Adrenal gland (tissue), 12 donors: Measurements from ENCODE around the gene MRGPRF. TPM values are rescaled to one million over a fixed set of nuclear protein-coding genes. Genes with fewer than 3 reads are reported as not detected.
"Not testable (repeated sequence)": the region's sequence is repeated elsewhere in the genome, so short reads cannot be mapped to it uniquely, and the experiment has no call there.

Experiments used
- DNase-seq, 7 donors: peaks; one replicate each; pipeline ENCODE4 v3.0.0-alpha.2; 2019 to 2020
- H3K27ac ChIP-seq, 5 donors: fragments of 200-600 bp; sonication (generic) in 4 of 5; 1 replicate in 3 of 5; 2 replicates in 2 of 5; pipeline versions ENCODE4 v1.5.1 to v1.8.0; 2016 to 2020; ENCODE audit warnings: mild to moderate bottlenecking in 1 of 5
- H3K27me3 ChIP-seq: fragments of 200-600 bp; 2 replicates; pipeline ENCODE4 v1.8.0; 2021
- H3K36me3 ChIP-seq, 2 donors: fragments of 200-600 bp; replicated peaks in 1 of 2; 1 replicate in 1 of 2; 2 replicates in 1 of 2; pipeline versions ENCODE4 v1.5.1 to v1.8.0; 2018 to 2022
- H3K4me1 ChIP-seq, 2 donors: fragments of 200-600 bp; replicated peaks in 1 of 2; 1 replicate in 1 of 2; 2 replicates in 1 of 2; pipeline versions ENCODE4 v1.5.1 to v1.8.0; 2018 to 2021
- H3K4me3 ChIP-seq, 4 donors: fragments of 200-600 bp; sonication (generic) in 3 of 4; one replicate each; pipeline ENCODE4 v1.5.1; 2016 to 2018
- H3K9me3 ChIP-seq, 3 donors: fragments of 200-600 bp; sonication (generic) in 1 of 3; replicated peaks in 1 of 3; 1 replicate in 2 of 3; 2 replicates in 1 of 3; pipeline versions ENCODE4 v1.5.1 to v1.8.0; 2016 to 2021
- POLR2A ChIP-seq, 2 donors: fragments of 450-650 bp; IDR thresholded peaks; one replicate each; pipeline ENCODE4 v1.6.1; 2017; ENCODE audit warnings: antibody characterized with exemption in 2 of 2, mild to moderate bottlenecking in 2 of 2, moderate library complexity in 1 of 2
- WGBS, 4 donors: extraction: QIAGEN DNeasy Blood & Tissue Kit in 2 of 4; methylation state at CpG; one replicate each; pipeline versions ENCODE4 v1.1.5 to v1.1.7; 2013 to 2017; 5-methylcytosine and 5-hydroxymethylcytosine counted together
- intact Hi-C, 2 donors: fragments of 100-400 bp; cut with DNase I; formaldehyde crosslinking; loops; one replicate each; pipeline versions ENCODE4 v1.14.1 to v1.15.0; 2022 to 2023
- polyA plus RNA-seq, 3 donors: library from polyadenylated mRNA; stranded (reverse); fragments of 200-250 nt in 2 of 3; fragments of 350-450 nt in 1 of 3; fragmentation: Illumina TruSeq in 1 of 3; extraction: RNeasy Lipid Tissue Mini Kit (QIAGEN cat#74804) in 1 of 3; gene quantifications; one replicate each; pipeline ENCODE4 v1.2.3, GENCODE V29; 2013 to 2014
- total RNA-seq, 9 donors: library from RNA; depleted of rRNA in 4 of 9; stranded (reverse); fragments of >200 nt in 4 of 9; fragments of 120-200 nt in 1 of 9; fragmentation: NEBNext Ultra II Directional in 1 of 9; extraction: Animal tissue kit (Norgen Biotek cat#: 25700) in 1 of 9; gene quantifications; one replicate each; pipeline versions ENCODE4 v1.1.0 to v1.2.4, GENCODE V29; 2013 to 2023
- TF ChIP-seq, protein P1 (sequence below), 6 experiments: fragments of 450-650 bp in 4 of 6; fragments of 200-600 bp in 2 of 6; sonication (generic) in 1 of 6; IDR thresholded peaks; 1 replicate in 5 of 6; 2 replicates in 1 of 6; pipeline versions ENCODE4 v1.5.1 to v1.8.0; 2016 to 2021; ENCODE audit warnings: antibody characterized with exemption in 6 of 6, mild to moderate bottlenecking in 2 of 6, moderate library complexity in 1 of 6
- donor health status: healthy with polysubstance abuse.
- donor health status: Bipolar disorder and iron deficiency.
- donor health status: DM: yes; HTN: yes; CAD: no.
- donor health status: DM: no; HTN: no; CAD: no.
- donor health status: DM: no; HTN: no; CAD: no.
- donor health status: DM: yes; HTN: yes; CAD: no.

Gene MRGPRF
- total and polyA plus RNA-seq, 12 donors, result 0.33 to 14.6 (median 4.3) TPM

DNA sequence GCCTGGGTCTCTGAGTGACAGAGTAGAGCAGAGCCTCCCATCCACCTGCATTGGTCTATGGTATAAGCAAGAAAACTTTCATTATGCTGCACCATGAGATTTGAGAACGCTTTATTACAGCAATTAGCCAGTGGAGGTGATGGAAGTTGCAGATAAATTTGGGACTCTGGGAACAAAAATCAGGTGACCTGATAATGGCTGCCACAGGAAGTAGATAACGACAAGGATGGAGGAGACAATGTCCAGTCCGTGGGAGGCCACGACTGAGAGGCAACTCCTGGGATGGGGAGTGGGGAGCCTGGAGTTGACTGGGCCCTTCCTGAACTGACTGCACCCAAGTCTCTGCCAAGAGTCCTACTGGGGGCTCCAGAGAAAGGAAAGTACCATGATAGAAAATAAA, 37.0 kb downstream of the MRGPRF start:
- Histone ChIP-seq H3K4me1 (no peaks in the 10 kb centered on the region), H3K4me3 (no peak overlapping the region), H3K36me3 (no peaks in the 10 kb centered on the region), H3K9me3 (no peaks in the 10 kb centered on the region), H3K27me3 (no peaks in the 10 kb centered on the region), H3K27ac (no peak overlapping the region)
- no peak for TF ChIP-seq POLR2A (IDR thresholded peaks at IDR 0.05)
- TF ChIP-seq, protein P1, sequence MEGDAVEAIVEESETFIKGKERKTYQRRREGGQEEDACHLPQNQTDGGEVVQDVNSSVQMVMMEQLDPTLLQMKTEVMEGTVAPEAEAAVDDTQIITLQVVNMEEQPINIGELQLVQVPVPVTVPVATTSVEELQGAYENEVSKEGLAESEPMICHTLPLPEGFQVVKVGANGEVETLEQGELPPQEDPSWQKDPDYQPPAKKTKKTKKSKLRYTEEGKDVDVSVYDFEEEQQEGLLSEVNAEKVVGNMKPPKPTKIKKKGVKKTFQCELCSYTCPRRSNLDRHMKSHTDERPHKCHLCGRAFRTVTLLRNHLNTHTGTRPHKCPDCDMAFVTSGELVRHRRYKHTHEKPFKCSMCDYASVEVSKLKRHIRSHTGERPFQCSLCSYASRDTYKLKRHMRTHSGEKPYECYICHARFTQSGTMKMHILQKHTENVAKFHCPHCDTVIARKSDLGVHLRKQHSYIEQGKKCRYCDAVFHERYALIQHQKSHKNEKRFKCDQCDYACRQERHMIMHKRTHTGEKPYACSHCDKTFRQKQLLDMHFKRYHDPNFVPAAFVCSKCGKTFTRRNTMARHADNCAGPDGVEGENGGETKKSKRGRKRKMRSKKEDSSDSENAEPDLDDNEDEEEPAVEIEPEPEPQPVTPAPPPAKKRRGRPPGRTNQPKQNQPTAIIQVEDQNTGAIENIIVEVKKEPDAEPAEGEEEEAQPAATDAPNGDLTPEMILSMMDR (IDR thresholded peaks at IDR 0.05), result no peak
- intact Hi-C loops, result no loop called here
- no peak for DNase-seq
- 52 to 67% (median 65%) methylated on average over 4 of the region's 4 CpGs for WGBS, 4 donors

DNA sequence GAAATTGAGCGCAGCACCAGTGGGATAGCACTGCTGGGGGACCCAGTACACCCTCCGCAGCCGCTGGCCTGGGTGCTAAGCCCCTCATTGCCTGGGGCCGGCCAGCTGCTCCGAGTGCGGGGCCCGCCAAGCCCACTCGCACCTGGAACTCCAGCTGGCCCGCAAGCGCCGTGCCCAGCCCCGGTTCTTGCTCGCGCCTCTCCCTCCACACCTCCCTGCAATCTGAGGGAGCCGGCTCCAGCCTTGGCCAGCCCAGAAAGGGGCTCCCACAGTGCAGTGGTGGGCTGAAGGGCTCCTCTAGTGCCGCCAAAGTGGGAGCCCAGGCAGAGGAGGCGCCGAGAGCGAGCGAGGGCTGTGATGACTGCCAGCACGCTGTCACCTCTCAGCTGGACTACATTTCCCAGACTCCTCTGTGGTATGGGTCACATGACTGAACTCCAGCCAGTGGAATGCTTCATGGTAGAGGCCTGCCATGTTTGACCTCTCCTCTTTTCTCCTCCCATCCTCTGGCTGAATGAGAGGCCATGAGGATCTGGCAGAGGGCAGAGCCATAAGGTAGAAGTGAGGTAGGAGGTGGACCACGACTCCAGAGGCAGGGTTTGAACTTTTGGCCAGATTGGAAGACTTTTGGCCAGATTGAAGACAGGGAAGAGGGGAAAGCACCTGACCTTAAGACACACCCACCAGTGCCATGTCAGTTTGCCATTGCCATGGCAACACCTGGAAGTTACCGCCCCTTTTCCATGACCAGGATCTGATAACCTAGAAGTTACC, 38.4 kb downstream of the MRGPRF start:
- H3K27ac ChIP-seq, result no peak overlapping the region
- H3K9me3 ChIP-seq, result no peaks in the 10 kb centered on the region
- 90 to 98% (median 93%) methylated on average over 9 to 23 of the region's 23 CpGs for WGBS, 4 donors
- DNase-seq, result no peak
- H3K4me1 ChIP-seq, result no peaks in the 10 kb centered on the region
- no peaks in the 10 kb centered on the region for H3K36me3 ChIP-seq
- TF ChIP-seq, protein P1 (IDR thresholded peaks at IDR 0.05), result no peak
- no peak for TF ChIP-seq POLR2A (IDR thresholded peaks at IDR 0.05)
- intact Hi-C loops, result no loop called here
- H3K4me3 ChIP-seq, result no peak overlapping the region
- H3K27me3 ChIP-seq, result no peaks in the 10 kb centered on the region

DNA sequence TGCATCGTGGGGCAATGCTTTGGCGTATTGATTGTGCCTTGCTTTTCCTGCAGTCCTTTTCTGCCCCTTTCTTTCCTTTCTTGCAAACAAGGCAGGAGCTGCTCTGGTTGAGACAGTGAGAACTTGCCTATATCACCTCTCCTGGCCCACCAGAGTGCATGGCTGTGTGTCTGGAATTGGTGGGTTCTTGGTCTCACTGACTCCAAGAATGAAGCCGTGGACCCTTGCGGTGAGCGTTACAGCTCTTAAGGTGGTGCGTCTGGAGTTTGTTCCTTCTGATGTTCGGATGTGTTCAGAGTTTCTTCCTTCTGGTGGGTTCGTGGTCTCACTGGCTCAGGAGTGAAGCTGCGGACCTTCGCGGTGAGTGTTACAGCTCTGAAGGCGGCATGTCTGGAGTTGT, 39.3 kb downstream of the MRGPRF start:
- DNase-seq, H3K9me3 ChIP-seq, H3K4me3 ChIP-seq, H3K27ac ChIP-seq, H3K36me3 ChIP-seq, intact Hi-C loops, H3K4me1 ChIP-seq, H3K27me3 ChIP-seq: not testable (repeated sequence)
- WGBS, 4 donors, result 85 to 92% (median 92%) methylated on average over 10 to 12 of the region's 12 CpGs

DNA sequence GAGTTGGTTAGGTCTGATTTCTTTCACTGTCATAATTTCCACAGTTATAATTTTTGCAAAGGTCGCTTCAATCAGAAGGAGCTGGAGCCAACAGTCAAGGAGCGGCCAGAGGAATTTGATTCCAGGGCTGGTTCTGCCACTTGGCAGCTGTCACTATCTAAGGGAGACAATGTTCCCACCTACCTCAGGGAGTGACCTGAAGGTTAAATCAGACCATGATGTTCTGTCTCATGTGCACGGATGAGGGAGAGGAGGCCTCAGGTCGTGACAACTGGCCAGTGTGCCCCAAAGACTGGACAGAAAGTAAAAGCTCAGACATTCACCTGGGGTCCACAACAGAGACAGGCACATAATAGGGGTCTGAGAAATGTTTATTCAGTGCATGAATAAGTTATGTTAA, 39.8 kb downstream of the MRGPRF start:
- no peaks in the 10 kb centered on the region for H3K4me1 ChIP-seq
- no peak for DNase-seq
- 64 to 79% (median 68%) methylated on average over 4 of the region's 4 CpGs for WGBS, 4 donors
- no peak overlapping the region for H3K27ac ChIP-seq
- H3K36me3 ChIP-seq, result no peaks in the 10 kb centered on the region
- no peaks in the 10 kb centered on the region for H3K9me3 ChIP-seq
- H3K27me3 ChIP-seq, result no peaks in the 10 kb centered on the region
- H3K4me3 ChIP-seq, result no peak overlapping the region
- no peak for TF ChIP-seq POLR2A (IDR thresholded peaks at IDR 0.05)
- TF ChIP-seq, protein P1 (IDR thresholded peaks at IDR 0.05), result no peak
- intact Hi-C loops, result no loop called here
